ENCODE data around the gene HMG20A.

GRCh38 chr15:77516786-77517185 is 96.1 kb downstream of the HMG20A start:
- no peak for TF ChIP-seq CTCF (IDR thresholded peaks at IDR 0.05)
- no peak for TF ChIP-seq ZFX (IDR thresholded peaks at IDR 0.05; ENCODE audit: borderline replicate concordance)

Measured in 22Rv1 (cell line).